Stimulated activated CD8-positive, alpha-beta memory T cell treated with anti-CD3 and anti-CD28 coated beads, Interleukin-2, amount 100 ng/mL, for 1 hour (primary cell): ENCODE measurements around the gene PIR.

Source experiments
- DNase-seq, 2 donors: peaks; one replicate each; pipeline ENCODE4 v3.0.0-alpha.2; 2020; ENCODE audit warnings: low read depth in 2 of 2

PIR gene

GRCh38 chrX:15483891-15484290, 9.2 kb downstream of the PIR start:
- no peak for DNase-seq

DNA sequence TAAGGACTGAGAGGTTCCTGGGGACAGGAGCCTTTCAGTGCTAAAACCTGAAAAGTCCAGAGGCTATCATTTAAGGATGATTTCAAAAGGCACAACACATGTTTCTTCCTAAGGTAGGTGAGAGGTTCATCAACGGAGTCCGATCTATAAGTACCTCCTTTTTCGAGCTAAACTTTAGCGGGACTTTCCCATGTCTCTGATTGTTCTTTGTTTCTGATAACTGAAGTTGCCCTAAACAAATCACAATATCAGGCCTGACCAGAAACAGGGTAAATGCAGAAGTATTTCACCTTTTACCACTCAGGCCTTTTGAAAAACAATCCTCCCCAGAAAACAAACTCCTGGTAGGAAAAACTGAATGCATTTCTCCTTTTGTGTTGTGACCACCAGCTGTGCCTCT, 17.6 kb downstream of the PIR start:
- no peak for DNase-seq

DNA sequence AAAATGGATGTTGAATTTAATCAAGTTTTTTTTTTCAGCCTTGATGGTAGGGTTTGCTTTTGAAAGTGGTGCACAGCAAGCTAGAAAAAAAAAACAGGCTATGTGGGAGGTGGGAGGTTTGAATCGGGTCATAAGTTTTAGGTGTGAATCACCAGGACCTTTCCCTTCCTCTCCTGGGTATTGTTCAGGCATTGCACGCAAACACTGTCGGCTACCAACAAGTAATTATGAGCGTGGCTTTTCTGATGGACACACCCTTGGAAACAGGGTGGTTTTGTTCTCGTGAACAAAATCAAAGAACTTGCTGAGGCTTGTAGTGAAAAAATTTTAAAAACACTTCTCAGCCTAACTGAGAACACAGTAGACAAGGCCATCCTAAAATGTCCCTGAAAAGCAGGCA, 18.1 kb downstream of the PIR start:
- DNase-seq, result no peak

- DNase-seq, result no peak
Measured at GRCh38 chrX:15474028-15474427, 19.1 kb downstream of the PIR start.

- no peak for DNase-seq
Measured at GRCh38 chrX:15472531-15472930, 20.6 kb downstream of the PIR start.

DNA sequence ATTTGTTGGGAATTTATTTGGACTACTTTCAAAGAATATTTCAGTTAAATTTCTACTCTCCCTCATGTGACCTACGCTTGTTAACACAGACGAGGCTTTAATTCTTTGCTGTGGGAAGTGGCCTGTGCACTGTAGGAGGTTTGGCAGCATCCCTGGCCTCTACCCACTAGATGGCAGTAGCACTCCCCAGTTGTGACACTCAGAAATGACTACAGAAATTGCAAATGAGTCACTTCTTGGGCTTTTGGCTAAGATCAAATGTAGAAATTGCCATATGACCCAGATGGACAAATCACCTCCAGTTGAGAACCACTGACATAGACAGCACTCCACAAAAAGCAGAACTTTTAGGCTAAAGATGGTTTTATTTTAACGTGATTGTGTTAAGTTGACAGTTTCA, 22.1 kb downstream of the PIR start:
- peak; percentile 2 to 10 for DNase-seq

DNA sequence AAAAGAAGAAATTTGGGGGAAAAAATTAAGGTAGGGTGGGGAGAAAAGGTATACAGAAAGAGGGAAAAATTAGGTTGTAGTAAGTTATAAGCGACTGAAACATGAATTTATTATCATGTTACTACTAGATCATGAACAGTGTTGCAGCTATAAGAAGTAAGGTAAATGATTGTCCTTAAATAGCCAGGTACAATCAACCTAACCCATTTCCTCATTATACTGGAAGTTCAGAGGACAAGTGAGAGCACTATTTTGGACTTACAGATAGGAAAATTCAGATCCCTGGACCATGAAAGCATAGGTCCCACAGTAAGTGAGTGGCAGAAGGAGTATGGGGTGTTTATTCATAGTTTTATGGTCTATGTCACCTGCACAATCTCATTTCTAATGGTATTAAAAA, 23.5 kb downstream of the PIR start:
- no peak for DNase-seq

GRCh38 chrX:15468036-15468435, 25.1 kb downstream of the PIR start:
- DNase-seq, result no peak

- DNase-seq, result no peak
Measured at GRCh38 chrX:15465896-15466651, 27.1 kb downstream of the PIR start.

DNA sequence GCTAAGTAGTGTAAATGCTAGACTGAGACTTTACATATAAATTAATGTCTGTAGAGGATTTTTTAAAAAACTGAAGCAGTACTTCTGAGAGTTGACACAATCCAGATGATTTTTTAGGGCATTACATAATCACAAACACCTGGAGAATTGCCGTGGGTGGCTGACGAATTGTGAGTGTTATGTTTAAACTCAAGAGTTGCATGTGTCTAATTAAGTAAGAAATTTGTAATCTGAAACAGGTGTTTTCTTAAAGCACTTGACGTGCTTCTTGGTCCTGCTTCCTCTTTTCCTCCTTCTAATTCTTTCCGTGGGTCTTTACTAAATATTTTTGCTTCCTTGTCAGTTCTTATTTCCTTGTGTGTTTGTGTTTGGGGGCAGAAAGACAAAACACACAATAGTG, 27.8 kb downstream of the PIR start:
- DNase-seq, result no peak

- no peak for DNase-seq
Measured at GRCh38 chrX:15464704-15465103, 28.4 kb downstream of the PIR start.

- no peak for DNase-seq
Measured at GRCh38 chrX:15451913-15452312, 41.2 kb downstream of the PIR start.

DNA sequence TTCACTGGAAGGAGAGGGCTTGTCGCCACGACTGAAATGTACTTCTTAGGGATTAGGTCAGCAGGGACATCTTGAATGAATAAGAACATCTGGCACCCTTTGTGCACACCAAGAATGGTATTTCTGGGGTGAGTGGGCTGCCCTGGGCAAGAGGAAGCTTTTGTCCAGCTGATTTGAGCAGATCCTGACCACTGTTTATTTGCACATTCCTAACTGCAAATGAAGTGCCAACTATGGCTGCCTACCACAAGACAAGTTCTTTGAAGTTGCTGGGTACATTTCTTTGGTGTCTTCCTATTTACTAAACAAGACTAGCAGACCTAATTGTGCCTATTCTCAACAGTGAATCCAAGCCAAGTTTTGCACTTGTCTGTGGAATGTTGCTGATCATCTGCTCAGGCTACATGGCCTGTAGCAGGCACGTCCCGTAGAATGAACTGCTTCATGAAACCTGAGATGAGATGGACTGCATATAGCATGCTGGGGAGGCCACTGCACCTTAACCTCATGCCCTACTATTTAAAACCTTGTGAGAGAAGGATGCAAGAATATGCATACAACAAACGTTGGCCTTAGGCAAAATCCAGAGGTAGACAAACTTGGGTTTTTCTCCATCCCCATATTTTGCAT, 45.0 kb downstream of the PIR start:
- no peak for DNase-seq

DNA sequence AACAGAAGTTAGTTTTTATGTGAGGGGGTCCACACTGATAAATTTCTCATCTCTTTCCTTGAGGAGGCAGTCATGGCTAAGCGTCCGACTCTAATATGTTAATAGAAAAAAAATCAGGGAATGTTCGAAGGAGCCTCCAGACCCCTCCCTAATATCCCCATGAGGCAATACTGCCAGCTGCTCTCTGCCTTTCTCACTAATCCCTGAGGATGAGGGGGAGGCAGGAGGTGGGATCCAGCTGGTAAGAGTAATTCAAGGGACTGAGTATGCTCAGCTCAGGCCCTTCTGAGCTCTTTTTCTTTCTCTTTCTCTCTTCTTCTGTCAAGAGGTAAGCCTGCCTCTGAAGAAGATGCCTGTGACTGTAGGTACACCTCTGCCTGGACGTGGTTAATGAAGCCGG, 51.7 kb downstream of the PIR start:
- DNase-seq, result no peak

GRCh38 chrX:15438332-15438731, 54.8 kb downstream of the PIR start:
- no peak for DNase-seq

GRCh38 chrX:15437724-15438123, 55.4 kb downstream of the PIR start:
- DNase-seq, result no peak

GRCh38 chrX:15435836-15436619, 57.1 kb downstream of the PIR start:
- no peak for DNase-seq

DNA sequence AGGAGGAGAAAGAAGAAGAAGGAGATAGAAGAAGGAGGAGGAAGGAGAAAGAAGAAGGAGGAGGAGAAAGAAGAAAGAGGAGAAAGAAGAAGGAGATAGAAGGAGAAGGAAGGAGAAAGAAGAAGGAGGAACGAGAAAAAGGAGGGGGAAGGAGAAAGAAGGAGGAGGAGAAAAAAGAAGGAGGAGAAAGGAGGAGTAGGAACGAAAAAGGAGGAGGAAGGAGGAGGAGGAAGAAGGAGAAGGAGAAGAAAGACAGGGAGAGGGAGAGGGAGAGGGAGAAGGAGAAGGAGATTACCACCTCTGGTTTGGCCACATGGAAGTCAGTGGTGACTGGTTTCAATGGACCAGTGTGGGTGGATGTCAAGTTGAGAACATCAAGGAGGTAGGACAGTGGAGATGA, 58.9 kb downstream of the PIR start:
- no peak for DNase-seq

- DNase-seq, result no peak
Measured at GRCh38 chrX:15430584-15430983, 62.5 kb downstream of the PIR start.

- no peak for DNase-seq
Measured at GRCh38 chrX:15430076-15430475, 63.1 kb downstream of the PIR start.

DNA sequence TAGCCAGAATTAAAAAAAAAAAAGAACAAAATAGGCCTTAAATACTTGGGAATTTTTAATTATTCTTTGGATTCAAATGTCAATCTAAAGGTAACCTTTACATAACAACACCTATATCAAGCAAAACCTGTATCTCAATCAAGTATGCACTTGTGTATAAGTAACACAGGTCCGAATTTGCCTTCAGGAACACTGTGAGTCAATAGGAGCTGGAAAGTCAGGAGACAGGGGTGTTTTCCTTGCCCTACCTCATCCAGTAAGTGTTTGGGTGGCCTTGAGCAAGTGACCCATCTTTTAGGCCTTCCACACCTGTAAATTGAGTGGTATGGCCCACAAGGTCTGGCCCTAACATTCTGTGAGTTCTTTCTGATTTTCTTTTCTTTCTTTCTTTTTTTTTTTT, 68.1 kb downstream of the PIR start:
- DNase-seq, result no peak

- no peak for DNase-seq
Measured at GRCh38 chrX:15418707-15419181, 74.4 kb downstream of the PIR start.
